Adrenal gland (tissue), 5 donors: Measurements from ENCODE around the gene MT1H.

Experiments
- POLR2A ChIP-seq, 2 donors: fragments of 450-650 bp; IDR thresholded peaks; one replicate each; pipeline ENCODE4 v1.6.1; 2017; ENCODE audit warnings: antibody characterized with exemption in 2 of 2, mild to moderate bottlenecking in 2 of 2, moderate library complexity in 1 of 2
- TF ChIP-seq, protein P1 (sequence below), 6 experiments: fragments of 450-650 bp in 4 of 6; fragments of 200-600 bp in 2 of 6; sonication (generic) in 1 of 6; IDR thresholded peaks; 1 replicate in 5 of 6; 2 replicates in 1 of 6; pipeline versions ENCODE4 v1.5.1 to v1.8.0; 2016 to 2021; ENCODE audit warnings: antibody characterized with exemption in 6 of 6, mild to moderate bottlenecking in 2 of 6, moderate library complexity in 1 of 6
- donor health status: DM: no; HTN: no; CAD: no.

DNA sequence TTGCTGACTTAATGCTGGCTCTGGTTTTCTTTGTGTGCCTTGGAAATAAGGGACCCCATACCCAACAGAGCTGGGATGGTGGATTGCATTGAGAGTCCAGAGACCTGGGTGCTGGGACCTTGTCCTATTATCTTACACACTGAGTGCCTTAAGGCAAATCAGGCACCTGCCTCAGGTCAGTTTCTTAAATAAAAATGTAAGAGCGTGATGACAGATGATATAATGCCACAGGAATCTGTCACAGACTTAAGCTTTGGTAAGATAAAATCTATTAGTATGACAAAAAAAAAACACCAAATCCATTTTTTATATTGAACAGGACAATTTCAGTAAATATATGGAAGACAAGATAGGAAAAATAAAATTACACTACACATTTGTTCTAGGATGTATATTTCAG, 29.5 kb upstream of the MT1H start:
- TF ChIP-seq, protein P1, sequence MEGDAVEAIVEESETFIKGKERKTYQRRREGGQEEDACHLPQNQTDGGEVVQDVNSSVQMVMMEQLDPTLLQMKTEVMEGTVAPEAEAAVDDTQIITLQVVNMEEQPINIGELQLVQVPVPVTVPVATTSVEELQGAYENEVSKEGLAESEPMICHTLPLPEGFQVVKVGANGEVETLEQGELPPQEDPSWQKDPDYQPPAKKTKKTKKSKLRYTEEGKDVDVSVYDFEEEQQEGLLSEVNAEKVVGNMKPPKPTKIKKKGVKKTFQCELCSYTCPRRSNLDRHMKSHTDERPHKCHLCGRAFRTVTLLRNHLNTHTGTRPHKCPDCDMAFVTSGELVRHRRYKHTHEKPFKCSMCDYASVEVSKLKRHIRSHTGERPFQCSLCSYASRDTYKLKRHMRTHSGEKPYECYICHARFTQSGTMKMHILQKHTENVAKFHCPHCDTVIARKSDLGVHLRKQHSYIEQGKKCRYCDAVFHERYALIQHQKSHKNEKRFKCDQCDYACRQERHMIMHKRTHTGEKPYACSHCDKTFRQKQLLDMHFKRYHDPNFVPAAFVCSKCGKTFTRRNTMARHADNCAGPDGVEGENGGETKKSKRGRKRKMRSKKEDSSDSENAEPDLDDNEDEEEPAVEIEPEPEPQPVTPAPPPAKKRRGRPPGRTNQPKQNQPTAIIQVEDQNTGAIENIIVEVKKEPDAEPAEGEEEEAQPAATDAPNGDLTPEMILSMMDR (IDR thresholded peaks at IDR 0.05), result no peak
- no peak for TF ChIP-seq POLR2A (IDR thresholded peaks at IDR 0.05)
